HEK293 (cell line): Measurements from ENCODE around the gene OR5AC2.

ENCODE experiments used
- CTCF ChIA-PET: fragments of 350-600 bp; formaldehyde crosslinking; extraction: SDS; loops from one replicate; lab custom pipeline; 2021; ENCODE audit warnings: antibody characterized with exemption; lab: Yijun Ruan, JAX
- POLR2A ChIA-PET: fragments of 300-600 bp; formaldehyde crosslinking; extraction: SDS; loops from one replicate; lab custom pipeline; 2020; ENCODE audit warnings: antibody characterized with exemption, inconsistent platforms; lab: Yijun Ruan, JAX
- H3K27ac ChIP-seq: fragments of 200-500 bp; sonication (Bioruptor generic); 2 replicates; pipeline ENCODE4 v1.5.1; 2014; ENCODE audit warnings: low read depth, low read length, control low read depth, inconsistent platforms; ENCODE audit errors: extremely low read depth
- H3K36me3 ChIP-seq, 2 experiments: fragments of 200-500 bp in 1 of 2; sonication (Bioruptor generic) in 1 of 2; 1 replicate in 1 of 2; 2 replicates in 1 of 2; pipeline ENCODE4 v1.5.1; 2014 to 2017; ENCODE audit warnings: inconsistent platforms in 2 of 2, low read length in 2 of 2; ENCODE audit not compliant: control insufficient read depth in 2 of 2, insufficient read depth in 1 of 2
- H3K4me1 ChIP-seq: fragments of 200-500 bp; sonication (Bioruptor generic); 2 replicates; pipeline ENCODE4 v1.5.1; 2014; ENCODE audit warnings: mild to moderate bottlenecking, low read length, inconsistent platforms; ENCODE audit not compliant: control insufficient read depth, insufficient read depth
- H3K4me3 ChIP-seq: 2 replicates; pipeline ENCODE4 v1.5.1; 2011; ENCODE audit warnings: low read depth, mild to moderate bottlenecking, control low read depth, low read length, moderate library complexity
- H3K9me3 ChIP-seq: fragments of 200-500 bp; sonication (Bioruptor generic); 2 replicates; pipeline ENCODE4 v1.5.1; 2014; ENCODE audit warnings: low read depth, low read length, inconsistent platforms; ENCODE audit not compliant: control insufficient read depth, insufficient read depth
- HOXC10 ChIP-seq: sonication (generic); formaldehyde crosslinking; IDR thresholded peaks from 2 replicates; pipeline ENCODE4 v1.8.1; 2023; ENCODE audit warnings: mild to moderate bottlenecking, missing genetic modification reagents
- IKZF3 ChIP-seq: fragments of 450-650 bp; IDR thresholded peaks from 2 replicates; pipeline ENCODE4 v1.5.0; 2018; ENCODE audit warnings: missing biosample characterization, mild to moderate bottlenecking, missing genetic modification characterization, moderate library complexity
- KLF7 ChIP-seq: fragments of 450-650 bp; formaldehyde crosslinking; IDR thresholded peaks from 2 replicates; pipeline ENCODE4 v1.5.1; 2016; ENCODE audit warnings: missing biosample characterization, missing genetic modification characterization, borderline replicate concordance
- SALL2 ChIP-seq: fragments of 450-650 bp; formaldehyde crosslinking; IDR thresholded peaks from 2 replicates; pipeline ENCODE4 v1.5.0; 2017; ENCODE audit warnings: missing biosample characterization, mild to moderate bottlenecking, missing genetic modification characterization, borderline replicate concordance
- SCRT1 ChIP-seq: fragments of 450-650 bp; formaldehyde crosslinking; IDR thresholded peaks from 2 replicates; pipeline ENCODE4 v1.5.1; 2016; ENCODE audit warnings: missing biosample characterization, missing genetic modification characterization, borderline replicate concordance
- SCRT2 ChIP-seq: fragments of 450-650 bp; formaldehyde crosslinking; IDR thresholded peaks from 2 replicates; pipeline ENCODE4 v1.5.1; 2016; ENCODE audit warnings: missing biosample characterization, missing genetic modification characterization
- ZBTB21 ChIP-seq: fragments of 450-650 bp; formaldehyde crosslinking; IDR thresholded peaks from 2 replicates; pipeline ENCODE4 v1.5.1; 2017; ENCODE audit warnings: missing biosample characterization, missing genetic modification characterization
- ZBTB44 ChIP-seq: fragments of 450-650 bp; IDR thresholded peaks from 2 replicates; pipeline ENCODE4 v1.5.1; 2018; ENCODE audit warnings: missing biosample characterization, mild to moderate bottlenecking, missing genetic modification characterization
- ZBTB8A ChIP-seq: fragments of 450-650 bp; formaldehyde crosslinking; IDR thresholded peaks from 2 replicates; pipeline ENCODE4 v1.5.1; 2016; ENCODE audit warnings: missing biosample characterization, missing genetic modification characterization
- ZFP3 ChIP-seq: fragments of 450-650 bp; formaldehyde crosslinking; IDR thresholded peaks from 2 replicates; pipeline ENCODE4 v1.5.1; 2016; ENCODE audit warnings: low read depth, missing biosample characterization, missing genetic modification characterization
- ZNF221 ChIP-seq: fragments of 450-650 bp; formaldehyde crosslinking; IDR thresholded peaks from 2 replicates; pipeline ENCODE4 v1.5.1; 2017; ENCODE audit warnings: missing biosample characterization, missing genetic modification characterization, borderline replicate concordance
- ZNF248 ChIP-seq: fragments of 450-650 bp; formaldehyde crosslinking; IDR thresholded peaks from 2 replicates; pipeline ENCODE4 v1.5.1; 2017; ENCODE audit warnings: missing biosample characterization, missing genetic modification characterization
- ZNF324 ChIP-seq: fragments of 450-650 bp; formaldehyde crosslinking; IDR thresholded peaks from 2 replicates; pipeline ENCODE4 v1.5.1; 2016; ENCODE audit warnings: missing biosample characterization, missing genetic modification characterization
- ZNF530 ChIP-seq: fragments of 450-650 bp; formaldehyde crosslinking; IDR thresholded peaks from 2 replicates; pipeline ENCODE4 v1.5.1; 2016; ENCODE audit warnings: low read depth, missing biosample characterization, missing genetic modification characterization
- ZNF623 ChIP-seq: fragments of 450-650 bp; formaldehyde crosslinking; IDR thresholded peaks from 2 replicates; pipeline ENCODE4 v1.5.1; 2016; ENCODE audit warnings: missing biosample characterization, missing genetic modification characterization
- ZNF747 ChIP-seq: fragments of 450-650 bp; formaldehyde crosslinking; IDR thresholded peaks from 2 replicates; pipeline ENCODE4 v1.5.1; 2016; ENCODE audit warnings: missing biosample characterization, missing genetic modification characterization
- TF ChIP-seq, protein P1 (sequence below): fragments of 450-650 bp; formaldehyde crosslinking; IDR thresholded peaks from 2 replicates; pipeline ENCODE4 v1.5.1; 2016; ENCODE audit warnings: missing biosample characterization, missing genetic modification characterization
- TF ChIP-seq, protein P2 (sequence below): fragments of 450-650 bp; formaldehyde crosslinking; IDR thresholded peaks from 2 replicates; pipeline ENCODE4 v1.5.1; 2016; ENCODE audit warnings: missing biosample characterization, missing genetic modification characterization

OR5AC2 gene

GRCh38 chr3:98110550-98110908 is 23.6 kb downstream of the OR5AC2 start:
- ChIA-PET CTCF (no interaction called here), POLR2A (no interaction called here)
- H3K27ac ChIP-seq, result no peak overlapping the region
- H3K4me1 ChIP-seq, result 0 out of 2 replicates have a peak, but pooled peaks cover 2% of the 10 kb centered on the region
- H3K9me3 ChIP-seq, result no peaks in the 10 kb centered on the region
- no peak overlapping the region for H3K4me3 ChIP-seq
- no peaks in the 10 kb centered on the region for H3K36me3 ChIP-seq
- TF ChIP-seq ZNF530 (tag by site-specific recombination) (no peak), ZBTB21 (no peak)
- TF ChIP-seq, protein P1, sequence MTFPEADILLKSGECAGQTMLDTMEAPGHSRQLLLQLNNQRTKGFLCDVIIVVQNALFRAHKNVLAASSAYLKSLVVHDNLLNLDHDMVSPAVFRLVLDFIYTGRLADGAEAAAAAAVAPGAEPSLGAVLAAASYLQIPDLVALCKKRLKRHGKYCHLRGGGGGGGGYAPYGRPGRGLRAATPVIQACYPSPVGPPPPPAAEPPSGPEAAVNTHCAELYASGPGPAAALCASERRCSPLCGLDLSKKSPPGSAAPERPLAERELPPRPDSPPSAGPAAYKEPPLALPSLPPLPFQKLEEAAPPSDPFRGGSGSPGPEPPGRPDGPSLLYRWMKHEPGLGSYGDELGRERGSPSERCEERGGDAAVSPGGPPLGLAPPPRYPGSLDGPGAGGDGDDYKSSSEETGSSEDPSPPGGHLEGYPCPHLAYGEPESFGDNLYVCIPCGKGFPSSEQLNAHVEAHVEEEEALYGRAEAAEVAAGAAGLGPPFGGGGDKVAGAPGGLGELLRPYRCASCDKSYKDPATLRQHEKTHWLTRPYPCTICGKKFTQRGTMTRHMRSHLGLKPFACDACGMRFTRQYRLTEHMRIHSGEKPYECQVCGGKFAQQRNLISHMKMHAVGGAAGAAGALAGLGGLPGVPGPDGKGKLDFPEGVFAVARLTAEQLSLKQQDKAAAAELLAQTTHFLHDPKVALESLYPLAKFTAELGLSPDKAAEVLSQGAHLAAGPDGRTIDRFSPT (tag by site-specific recombination), result no peak
- TF ChIP-seq, all 188 proteins: peak for 0

DNA sequence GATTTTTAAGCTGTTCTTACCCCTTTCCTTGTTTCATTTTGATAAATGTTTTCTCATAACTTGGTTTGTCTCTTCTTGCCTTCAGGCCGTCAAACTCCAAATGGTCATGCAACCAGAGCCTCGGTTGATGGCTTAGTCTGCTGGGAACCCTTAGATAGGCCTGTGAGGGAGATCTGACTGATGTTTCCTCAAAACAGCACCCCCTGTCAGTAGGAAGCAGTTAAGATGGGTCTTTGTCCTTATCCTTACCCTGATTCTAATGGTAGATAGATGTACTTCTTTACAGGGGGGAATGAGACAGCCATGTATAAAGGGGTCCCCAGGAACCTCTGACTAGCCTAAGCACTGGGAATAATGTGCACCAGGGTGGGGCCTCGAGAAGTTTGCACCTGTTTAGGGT is 27.3 kb downstream of the OR5AC2 start:
- no peaks in the 10 kb centered on the region for H3K9me3 ChIP-seq
- no peaks in the 10 kb centered on the region for H3K36me3 ChIP-seq
- TF ChIP-seq ZFP3, result no peak
- TF ChIP-seq ZNF324 (tag by site-specific recombination), result no peak
- no peak for TF ChIP-seq ZBTB8A
- no peak for TF ChIP-seq IKZF3 (tag by site-specific recombination)
- TF ChIP-seq, protein P2, sequence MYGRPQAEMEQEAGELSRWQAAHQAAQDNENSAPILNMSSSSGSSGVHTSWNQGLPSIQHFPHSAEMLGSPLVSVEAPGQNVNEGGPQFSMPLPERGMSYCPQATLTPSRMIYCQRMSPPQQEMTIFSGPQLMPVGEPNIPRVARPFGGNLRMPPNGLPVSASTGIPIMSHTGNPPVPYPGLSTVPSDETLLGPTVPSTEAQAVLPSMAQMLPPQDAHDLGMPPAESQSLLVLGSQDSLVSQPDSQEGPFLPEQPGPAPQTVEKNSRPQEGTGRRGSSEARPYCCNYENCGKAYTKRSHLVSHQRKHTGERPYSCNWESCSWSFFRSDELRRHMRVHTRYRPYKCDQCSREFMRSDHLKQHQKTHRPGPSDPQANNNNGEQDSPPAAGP (tag by site-specific recombination), result no peak
- TF ChIP-seq SCRT2 (tag by site-specific recombination), result no peak
- TF ChIP-seq ZNF623 (tag by site-specific recombination), result no peak
- no peak for TF ChIP-seq ZNF221 (tag by site-specific recombination)
- no peak for TF ChIP-seq ZNF747 (tag by site-specific recombination)
- no peak for TF ChIP-seq SALL2 (tag by site-specific recombination)
- TF ChIP-seq ZBTB44, result no peak
- TF ChIP-seq KLF7 (tag by site-specific recombination), result no peak
- H3K4me1 ChIP-seq, result 0 out of 2 replicates have a peak, but pooled peaks cover 2% of the 10 kb centered on the region
- H3K4me3 ChIP-seq, result no peak overlapping the region
- POLR2A ChIA-PET, result no interaction called here
- CTCF ChIA-PET, result interaction anchor here (1.0 kb wide), 1 partner anchor 74 kb away, joined by 3 read pairs; no protein-coding TSS in a partner anchor
- no peak overlapping the region for H3K27ac ChIP-seq

GRCh38 chr3:98115717-98116116 is 28.7 kb downstream of the OR5AC2 start:
- no peak for TF ChIP-seq HOXC10 (CRISPR knock-in tag)
- peak; percentile 85 for TF ChIP-seq SCRT2 (tag by site-specific recombination)
- peak; percentile 73 for TF ChIP-seq SCRT1 (tag by site-specific recombination)
- no peak for TF ChIP-seq ZNF248
- H3K4me1 ChIP-seq, result no peaks in the 10 kb centered on the region
- no peak overlapping the region for H3K27ac ChIP-seq
- no peaks in the 10 kb centered on the region for H3K36me3 ChIP-seq
- no peak overlapping the region for H3K4me3 ChIP-seq
- POLR2A ChIA-PET, result no interaction called here
- CTCF ChIA-PET, result no interaction called here
- H3K9me3 ChIP-seq, result no peaks in the 10 kb centered on the region
